DOHH2 (cell line): ENCODE data around the gene NLGN2.

Experiments
- H3F3A ChIP-seq: fragments of 200-600 bp; sonication (generic), shearing (Covaris generic); 2 replicates; pipeline ENCODE4 v1.6.0; 2016; ENCODE audit warnings: antibody characterized with exemption, mild to moderate bottlenecking; ENCODE audit not compliant: control insufficient read depth, insufficient read depth
- H3K27ac ChIP-seq: fragments of 200-600 bp; sonication (generic); 2 replicates; pipeline ENCODE4 v1.5.1; 2014; ENCODE audit warnings: low read depth, mild to moderate bottlenecking, low read length, moderate library complexity
- H3K27me3 ChIP-seq: fragments of 200-600 bp; sonication (generic); 2 replicates; pipeline ENCODE4 v1.6.1; 2014; ENCODE audit warnings: mild to moderate bottlenecking, low read length, mixed read lengths; ENCODE audit not compliant: control insufficient read depth
- H3K36me3 ChIP-seq: fragments of 200-600 bp; sonication (generic); 2 replicates; pipeline ENCODE4 v1.6.1; 2014; ENCODE audit warnings: mild to moderate bottlenecking, low read length, moderate library complexity, mixed read lengths; ENCODE audit not compliant: control insufficient read depth
- H3K4me1 ChIP-seq: fragments of 200-600 bp; sonication (generic); 2 replicates; pipeline ENCODE4 v1.6.1; 2014; ENCODE audit warnings: mild to moderate bottlenecking, low read length, mixed read lengths; ENCODE audit not compliant: control insufficient read depth
- H3K4me2 ChIP-seq: fragments of 200-600 bp; sonication (generic); 2 replicates; pipeline ENCODE4 v1.6.0; 2014; ENCODE audit warnings: mild to moderate bottlenecking, low read length, moderate library complexity
- H3K4me3 ChIP-seq: fragments of 200-600 bp; sonication (generic); 2 replicates; pipeline ENCODE4 v1.5.1; 2014; ENCODE audit warnings: mild to moderate bottlenecking, low read length, mixed read lengths
- H3K79me2 ChIP-seq: fragments of 200-600 bp; sonication (generic); 2 replicates; pipeline ENCODE4 v1.6.1; 2014; ENCODE audit warnings: mild to moderate bottlenecking, low read length, mixed read lengths; ENCODE audit not compliant: control insufficient read depth
- H3K9me2 ChIP-seq: fragments of 200-600 bp; sonication (generic); replicated peaks from 2 replicates; pipeline ENCODE4 v1.6.1; 2014; ENCODE audit warnings: mild to moderate bottlenecking, low read length, mixed read lengths; ENCODE audit not compliant: control insufficient read depth
- H3K9me3 ChIP-seq: fragments of 200-600 bp; sonication (generic); 2 replicates; pipeline ENCODE4 v1.6.1; 2014; ENCODE audit warnings: antibody characterized with exemption, low read length, mixed read lengths; ENCODE audit not compliant: control insufficient read depth, insufficient read depth
- H4K20me1 ChIP-seq: fragments of 200-600 bp; sonication (generic); 2 replicates; pipeline ENCODE4 v1.6.0; 2014; ENCODE audit warnings: low read depth, mild to moderate bottlenecking, antibody characterized with exemption, low read length, moderate library complexity; ENCODE audit not compliant: control insufficient read depth, insufficient read depth
- EZH2phosphoT487 ChIP-seq: fragments of 200-600 bp; sonication (generic); IDR thresholded peaks from 2 replicates; pipeline ENCODE4 v1.6.1; 2017; ENCODE audit warnings: borderline replicate concordance, mild to moderate bottlenecking, antibody characterized with exemption, low read length, moderate library complexity, mixed read lengths
- TF ChIP-seq, protein P1 (sequence below): fragments of 200-600 bp; sonication (generic); IDR thresholded peaks from one replicate; pipeline ENCODE4 v1.5.1; 2014; ENCODE audit warnings: antibody characterized with exemption, mild to moderate bottlenecking, low read depth, low read length; ENCODE audit not compliant: poor library complexity, severe bottlenecking

Gene NLGN2

DNA sequence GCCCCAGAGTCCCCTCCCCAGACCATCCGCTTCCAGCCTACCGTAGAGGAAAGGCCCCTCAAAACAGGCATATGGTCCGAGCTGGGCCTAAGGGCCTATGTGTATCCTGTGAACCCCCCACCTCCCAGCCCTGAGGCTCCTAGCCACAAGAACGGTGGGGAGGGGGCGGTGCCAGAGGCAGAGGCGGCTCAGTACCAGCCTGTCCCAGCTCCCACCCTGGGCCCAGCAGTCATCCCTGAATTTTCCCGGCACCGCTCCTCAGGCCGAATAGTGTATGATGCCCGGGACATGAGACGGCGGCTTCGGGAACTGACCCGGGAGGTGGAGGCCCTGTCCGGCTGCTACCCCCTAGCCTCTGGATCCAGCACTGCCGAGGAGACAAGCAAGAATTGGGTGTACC lies 13.5 kb downstream of the NLGN2 start:
- H3K27me3 ChIP-seq = no peaks in the 10 kb centered on the region; the same call in 1 of the 2 replicates
- H3K27ac ChIP-seq = no peak overlapping the region
- TF ChIP-seq, protein P1, sequence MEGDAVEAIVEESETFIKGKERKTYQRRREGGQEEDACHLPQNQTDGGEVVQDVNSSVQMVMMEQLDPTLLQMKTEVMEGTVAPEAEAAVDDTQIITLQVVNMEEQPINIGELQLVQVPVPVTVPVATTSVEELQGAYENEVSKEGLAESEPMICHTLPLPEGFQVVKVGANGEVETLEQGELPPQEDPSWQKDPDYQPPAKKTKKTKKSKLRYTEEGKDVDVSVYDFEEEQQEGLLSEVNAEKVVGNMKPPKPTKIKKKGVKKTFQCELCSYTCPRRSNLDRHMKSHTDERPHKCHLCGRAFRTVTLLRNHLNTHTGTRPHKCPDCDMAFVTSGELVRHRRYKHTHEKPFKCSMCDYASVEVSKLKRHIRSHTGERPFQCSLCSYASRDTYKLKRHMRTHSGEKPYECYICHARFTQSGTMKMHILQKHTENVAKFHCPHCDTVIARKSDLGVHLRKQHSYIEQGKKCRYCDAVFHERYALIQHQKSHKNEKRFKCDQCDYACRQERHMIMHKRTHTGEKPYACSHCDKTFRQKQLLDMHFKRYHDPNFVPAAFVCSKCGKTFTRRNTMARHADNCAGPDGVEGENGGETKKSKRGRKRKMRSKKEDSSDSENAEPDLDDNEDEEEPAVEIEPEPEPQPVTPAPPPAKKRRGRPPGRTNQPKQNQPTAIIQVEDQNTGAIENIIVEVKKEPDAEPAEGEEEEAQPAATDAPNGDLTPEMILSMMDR = no peak
- TF ChIP-seq EZH2phosphoT487 = no peak
- no peaks in the 10 kb centered on the region for H3K36me3 ChIP-seq
- no peaks in the 10 kb centered on the region for H3K9me3 ChIP-seq
- no peaks in the 10 kb centered on the region for H3K4me1 ChIP-seq
- no peaks in the 10 kb centered on the region for H4K20me1 ChIP-seq
- H3F3A ChIP-seq = no peaks in the 10 kb centered on the region
- no peaks in the 10 kb centered on the region for H3K9me2 ChIP-seq
- no peaks in the 10 kb centered on the region for H3K79me2 ChIP-seq
- no peak overlapping the region for H3K4me3 ChIP-seq
- no peak overlapping the region for H3K4me2 ChIP-seq

DNA sequence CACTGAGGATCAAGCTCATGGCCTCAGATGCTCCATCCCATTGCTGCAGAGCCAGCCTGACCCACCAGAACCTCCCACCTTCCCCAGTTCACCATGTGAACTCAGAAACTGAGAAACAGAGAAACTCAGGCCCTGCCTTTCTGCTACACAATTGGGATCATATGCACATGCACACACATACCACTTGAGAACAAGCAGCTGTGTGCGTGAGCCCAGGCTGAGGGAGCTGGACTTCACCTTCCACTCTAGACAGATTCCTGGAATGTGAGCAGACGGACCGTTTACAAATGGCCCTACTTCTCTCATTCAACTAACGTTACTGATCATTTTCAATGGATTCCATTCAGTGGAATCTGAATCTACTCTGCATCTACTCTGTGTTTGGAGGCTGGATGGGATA lies 16.0 kb downstream of the NLGN2 start:
- no peaks in the 10 kb centered on the region for H3K9me3 ChIP-seq
- no peak overlapping the region for H3K4me3 ChIP-seq
- H3K9me2 ChIP-seq = no peaks in the 10 kb centered on the region
- H3K4me1 ChIP-seq = no peaks in the 10 kb centered on the region
- no peak overlapping the region for H3K27ac ChIP-seq
- no peaks in the 10 kb centered on the region for H4K20me1 ChIP-seq
- H3K79me2 ChIP-seq = no peaks in the 10 kb centered on the region
- TF ChIP-seq, protein P1 = no peak
- TF ChIP-seq EZH2phosphoT487 = no peak
- H3K27me3 ChIP-seq = no peaks in the 10 kb centered on the region; the same call in 1 of the 2 replicates
- H3F3A ChIP-seq = no peaks in the 10 kb centered on the region
- H3K36me3 ChIP-seq = no peaks in the 10 kb centered on the region
- no peak overlapping the region for H3K4me2 ChIP-seq

DNA sequence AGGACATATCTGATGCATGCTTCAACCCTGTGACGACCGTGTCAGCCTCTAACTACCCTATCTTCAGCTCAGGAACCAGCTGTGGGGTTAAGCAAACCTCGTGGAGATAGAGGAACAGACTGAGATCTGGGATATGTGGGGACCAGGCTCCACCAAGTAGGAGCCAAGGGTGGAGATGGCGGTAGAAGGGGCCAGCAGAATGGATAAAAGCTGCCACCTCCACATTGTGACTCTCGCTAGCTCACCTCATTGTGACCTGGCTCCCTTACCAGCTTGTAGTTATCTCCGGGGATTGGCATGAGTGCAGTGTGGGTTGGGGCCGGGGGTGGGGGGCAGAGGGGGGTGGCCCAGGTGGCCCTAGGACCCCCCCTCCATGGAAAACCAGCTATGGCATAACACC lies 17.7 kb downstream of the NLGN2 start, which contains the start of gene SPEM2:
SPEM2 (plus strand) TSS at position 301 of the 400 bp plus-strand sequence; CDS start at position 374, 73 bp downstream.
- Histone ChIP-seq H3K79me2 (no peaks in the 10 kb centered on the region), H3K9me3 (no peaks in the 10 kb centered on the region), H4K20me1 (no peaks in the 10 kb centered on the region), H3K27ac (no peak within 1 kb of the TSS), H3K36me3 (no peaks in the 10 kb centered on the region), H3K4me3 (no peak within 1 kb of the TSS), H3K27me3 (no peaks in the 10 kb centered on the region), H3K4me1 (no peaks in the 10 kb centered on the region), H3K9me2 (no peaks in the 10 kb centered on the region), H3K4me2 (no peak within 1 kb of the TSS), H3F3A (no peaks in the 10 kb centered on the region)
- no peak for TF ChIP-seq EZH2phosphoT487
- TF ChIP-seq, protein P1 = no peak

DNA sequence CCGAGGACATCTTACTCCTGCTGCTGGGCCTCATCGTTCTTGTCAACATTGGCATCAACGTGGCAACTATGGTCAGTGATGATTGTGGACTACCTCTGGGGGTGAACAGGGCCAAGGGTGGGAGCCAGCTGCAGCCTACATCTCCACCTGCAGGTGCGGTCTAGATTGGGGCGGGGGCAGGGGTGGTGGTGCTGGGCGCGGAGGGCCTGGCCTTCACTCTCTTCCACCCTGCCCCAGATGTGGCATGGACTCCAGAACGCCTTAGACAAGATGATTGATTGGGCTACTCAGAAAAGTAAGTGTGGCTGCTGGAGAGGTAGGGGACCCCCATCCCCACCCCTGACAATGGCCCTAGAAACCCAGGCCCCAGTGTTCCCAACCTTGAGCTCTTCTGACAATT lies 18.1 kb downstream of the NLGN2 start:
- TF ChIP-seq EZH2phosphoT487 = no peak
- TF ChIP-seq, protein P1 = no peak
- no peaks in the 10 kb centered on the region for H3K9me3 ChIP-seq

More for the DNA sequence above, 18.1 kb downstream of the NLGN2 start:
- Histone ChIP-seq H4K20me1 (no peaks in the 10 kb centered on the region), H3K4me1 (no peaks in the 10 kb centered on the region), H3K79me2 (no peaks in the 10 kb centered on the region), H3K9me2 (no peaks in the 10 kb centered on the region), H3K36me3 (no peaks in the 10 kb centered on the region), H3K27me3 (no peaks in the 10 kb centered on the region), H3K4me2 (no peak overlapping the region), H3K4me3 (no peak overlapping the region), H3F3A (no peaks in the 10 kb centered on the region), H3K27ac (no peak overlapping the region)
